Measurements from ENCODE around the gene PIGB.

Gene PIGB

DNA sequence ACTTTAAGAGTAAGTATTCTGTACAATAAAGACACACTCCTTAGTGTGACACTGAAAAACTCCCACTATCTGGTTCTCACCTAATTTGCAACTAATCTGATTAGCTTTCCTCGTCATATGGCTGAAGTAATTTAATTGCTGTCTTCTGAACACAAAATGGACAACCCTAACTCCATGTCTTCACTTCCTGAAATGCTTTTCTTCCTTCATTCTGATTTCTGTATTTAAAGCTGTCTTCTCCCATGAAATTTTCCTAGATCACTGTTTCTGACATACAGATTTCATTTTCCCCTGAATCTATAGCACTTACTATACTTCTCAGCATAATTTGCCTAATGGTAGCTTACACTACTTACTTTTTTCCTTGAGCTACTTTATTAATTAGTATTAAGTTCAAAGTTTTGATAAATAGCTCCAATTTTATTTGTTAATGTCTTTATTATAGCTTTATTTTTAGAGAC lies 82.8 kb downstream of the PIGB start:
- no peak for DNase-seq (ENCODE audit: low read depth)
- H3K4me3 ChIP-seq (ENCODE audit: low read depth, low read length), result no peak overlapping the region
- TF ChIP-seq, protein P1, sequence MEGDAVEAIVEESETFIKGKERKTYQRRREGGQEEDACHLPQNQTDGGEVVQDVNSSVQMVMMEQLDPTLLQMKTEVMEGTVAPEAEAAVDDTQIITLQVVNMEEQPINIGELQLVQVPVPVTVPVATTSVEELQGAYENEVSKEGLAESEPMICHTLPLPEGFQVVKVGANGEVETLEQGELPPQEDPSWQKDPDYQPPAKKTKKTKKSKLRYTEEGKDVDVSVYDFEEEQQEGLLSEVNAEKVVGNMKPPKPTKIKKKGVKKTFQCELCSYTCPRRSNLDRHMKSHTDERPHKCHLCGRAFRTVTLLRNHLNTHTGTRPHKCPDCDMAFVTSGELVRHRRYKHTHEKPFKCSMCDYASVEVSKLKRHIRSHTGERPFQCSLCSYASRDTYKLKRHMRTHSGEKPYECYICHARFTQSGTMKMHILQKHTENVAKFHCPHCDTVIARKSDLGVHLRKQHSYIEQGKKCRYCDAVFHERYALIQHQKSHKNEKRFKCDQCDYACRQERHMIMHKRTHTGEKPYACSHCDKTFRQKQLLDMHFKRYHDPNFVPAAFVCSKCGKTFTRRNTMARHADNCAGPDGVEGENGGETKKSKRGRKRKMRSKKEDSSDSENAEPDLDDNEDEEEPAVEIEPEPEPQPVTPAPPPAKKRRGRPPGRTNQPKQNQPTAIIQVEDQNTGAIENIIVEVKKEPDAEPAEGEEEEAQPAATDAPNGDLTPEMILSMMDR (conservative IDR thresholded peaks at IDR 0.05; ENCODE audit: low read depth, low read length), result no peak

DNA sequence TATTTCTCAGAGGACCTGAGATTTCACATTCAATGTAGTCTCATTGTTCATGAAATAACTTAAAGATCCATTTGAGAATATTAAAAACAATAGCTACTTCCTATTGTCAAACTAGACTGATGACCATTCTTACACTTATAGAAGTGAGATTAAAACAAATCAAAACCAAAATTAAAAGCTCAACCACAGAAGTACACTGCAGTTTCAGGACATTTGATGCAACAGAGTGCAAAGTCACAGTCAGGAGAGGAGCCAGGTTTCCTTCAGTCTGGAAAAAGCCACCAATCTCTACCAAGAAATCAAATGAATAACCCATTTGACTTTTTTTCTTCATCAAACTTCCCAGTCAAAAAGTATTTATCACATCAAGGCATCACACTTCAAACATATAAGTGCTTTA lies 83.7 kb downstream of the PIGB start:
- peak; percentile 50 for DNase-seq (ENCODE audit: low read depth)
- TF ChIP-seq, protein P1 (conservative IDR thresholded peaks at IDR 0.05; ENCODE audit: low read depth, low read length), result no peak
- no peak overlapping the region for H3K4me3 ChIP-seq (ENCODE audit: low read depth, low read length)

DNA sequence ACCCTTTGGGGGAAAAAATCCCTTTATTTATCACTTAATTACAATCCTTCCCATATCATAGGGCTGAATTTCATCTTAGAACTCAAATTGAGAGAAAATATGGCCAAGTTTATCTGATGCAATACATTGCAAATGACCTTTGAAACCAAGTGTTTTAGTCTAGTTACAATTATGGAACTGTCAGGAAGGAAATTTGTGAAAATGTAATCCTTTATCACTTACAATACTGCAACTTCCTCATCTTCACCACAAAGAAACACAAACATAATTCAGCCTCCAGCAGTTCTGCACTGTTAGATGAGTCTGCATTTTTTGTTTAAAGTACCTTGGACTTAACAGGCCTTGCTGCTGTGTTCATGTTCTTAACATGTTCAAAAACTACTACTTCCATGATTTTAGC lies 84.5 kb downstream of the PIGB start:
- TF ChIP-seq, protein P1 (conservative IDR thresholded peaks at IDR 0.05; ENCODE audit: low read depth, low read length), result no peak
- DNase-seq (ENCODE audit: low read depth), result peak; percentile 81
- no peak overlapping the region for H3K4me3 ChIP-seq (ENCODE audit: low read depth, low read length)

All from choroid plexus epithelial cell (primary cell).